DND-41 (cell line): ENCODE results near the gene ADGRB3.

Experiments used
- ATAC-seq: fragments of 200-7000 bp; cut with Tn5 transposase; 3 replicates; pipeline ENCODE4 v1.9.1; 2021; ENCODE audit warnings: low read depth; ENCODE audit not compliant: insufficient read depth
- DNase-seq: peaks from one replicate; pipeline ENCODE4 v3.0.0-alpha.2; 2020
- H2AFZ ChIP-seq: 2 replicates; pipeline ENCODE4 v1.6.0; 2012; ENCODE audit warnings: low read depth, low read length
- H3K27ac ChIP-seq: 2 replicates; pipeline ENCODE4 v1.5.1; 2012; ENCODE audit warnings: low read length, inconsistent platforms
- H3K27me3 ChIP-seq: fragments of 200-600 bp; sonication (generic); 2 replicates; pipeline ENCODE4 v1.6.0; 2012; ENCODE audit warnings: low read length, mild to moderate bottlenecking, inconsistent platforms; ENCODE audit not compliant: insufficient read depth, poor library complexity
- H3K36me3 ChIP-seq: 2 replicates; pipeline ENCODE4 v1.5.1; 2012; ENCODE audit warnings: low read length, inconsistent platforms; ENCODE audit not compliant: insufficient read depth
- H3K4me1 ChIP-seq: 2 replicates; pipeline ENCODE4 v1.5.1; 2012; ENCODE audit warnings: mild to moderate bottlenecking, low read length; ENCODE audit not compliant: insufficient read depth
- H3K4me2 ChIP-seq: 2 replicates; pipeline ENCODE4 v1.6.0; 2012; ENCODE audit warnings: mild to moderate bottlenecking, moderate library complexity, low read length, inconsistent platforms; ENCODE audit not compliant: insufficient read depth
- H3K4me3 ChIP-seq, 2 experiments: fragments of 200-600 bp in 1 of 2; shearing (Covaris generic) in 1 of 2; 2 replicates each; pipeline ENCODE4 v1.5.1; 2012 to 2016; ENCODE audit warnings: inconsistent platforms in 2 of 2, low read length in 2 of 2, mild to moderate bottlenecking in 2 of 2, low read depth in 1 of 2, moderate library complexity in 1 of 2
- H3K79me2 ChIP-seq: 2 replicates; pipeline ENCODE4 v1.6.0; 2012; ENCODE audit warnings: low read length, inconsistent platforms; ENCODE audit not compliant: insufficient read depth
- H3K9ac ChIP-seq: 2 replicates; pipeline ENCODE4 v1.6.0; 2012; ENCODE audit warnings: low read depth, mild to moderate bottlenecking, inconsistent platforms, low read length, moderate library complexity
- H3K9me3 ChIP-seq: 2 replicates; pipeline ENCODE4 v1.5.1; 2012; ENCODE audit warnings: low read length, moderate library complexity, mild to moderate bottlenecking, inconsistent platforms; ENCODE audit not compliant: insufficient read depth, severe bottlenecking
- H4K20me1 ChIP-seq: 2 replicates; pipeline ENCODE4 v1.6.0; 2012; ENCODE audit warnings: low read length; ENCODE audit not compliant: insufficient read depth
- EZH2 ChIP-seq: IDR thresholded peaks from 3 replicates; pipeline ENCODE4 v1.6.1; 2012; ENCODE audit warnings: borderline replicate concordance, low read depth, mild to moderate bottlenecking, moderate library complexity, low read length, inconsistent platforms; ENCODE audit not compliant: severe bottlenecking
- TF ChIP-seq, protein P1 (sequence below): IDR thresholded peaks from 2 replicates; pipeline ENCODE4 v1.5.1; 2012; ENCODE audit warnings: borderline replicate concordance, low read length, moderate library complexity, mild to moderate bottlenecking; ENCODE audit not compliant: poor library complexity, severe bottlenecking; ENCODE audit errors: extremely low read depth

Gene ADGRB3

DNA sequence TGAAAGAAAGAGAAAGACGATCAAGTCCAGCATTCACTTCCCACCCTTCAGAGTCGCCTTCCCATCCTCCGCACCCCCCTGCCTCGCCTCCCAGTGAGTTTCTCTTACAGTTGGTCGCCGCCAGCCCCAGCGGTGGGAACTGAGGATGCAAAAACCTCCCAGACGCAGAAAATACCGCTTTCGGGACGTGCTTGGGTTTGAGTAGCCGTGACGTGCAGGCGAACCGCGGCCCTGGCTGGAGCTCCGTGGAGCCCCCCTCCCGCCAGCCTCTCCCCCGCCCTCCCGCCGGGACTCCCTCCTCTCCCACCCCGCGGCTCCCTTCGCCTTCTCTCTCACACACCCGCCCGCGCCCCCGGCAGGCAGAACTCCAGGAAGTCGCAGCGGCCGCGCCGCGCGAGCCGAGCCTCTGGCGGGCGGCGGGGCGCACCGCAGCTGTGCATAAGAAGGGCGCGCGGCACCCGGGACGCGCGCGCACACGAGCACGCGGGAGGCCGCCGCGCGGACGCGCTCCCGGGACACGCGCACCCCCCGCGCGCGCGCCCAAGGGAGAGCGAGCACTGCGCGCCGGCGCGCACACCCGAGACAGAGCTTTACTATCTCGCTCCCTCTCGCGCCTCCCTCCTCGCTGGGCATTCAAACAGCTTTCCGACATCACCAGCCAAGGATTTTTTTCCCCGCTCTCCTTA lies at the start of gene ADGRB3:
Gene ADGRB3, plus strand, starts transcription at position 557 of the 686 bp plus-strand sequence. CDS start 3,394 bp downstream, outside the sequence.
- Histone ChIP-seq H3K9me3 (no peaks in the 10 kb centered on the region), H3K4me3 (no peak within 1 kb of the TSS), H3K9ac (no peak within 1 kb of the TSS), H3K27ac (no peak within 1 kb of the TSS), H3K4me2 (no peak within 1 kb of the TSS), H4K20me1 (no peaks in the 10 kb centered on the region), H3K4me1 (no peaks in the 10 kb centered on the region), H3K27me3 (no peaks in the 10 kb centered on the region), H2AFZ (no peak within 1 kb of the TSS), H3K79me2 (no peaks in the 10 kb centered on the region), H3K36me3 (no peaks in the 10 kb centered on the region)
- no peak for TF ChIP-seq EZH2
- TF ChIP-seq, protein P1, sequence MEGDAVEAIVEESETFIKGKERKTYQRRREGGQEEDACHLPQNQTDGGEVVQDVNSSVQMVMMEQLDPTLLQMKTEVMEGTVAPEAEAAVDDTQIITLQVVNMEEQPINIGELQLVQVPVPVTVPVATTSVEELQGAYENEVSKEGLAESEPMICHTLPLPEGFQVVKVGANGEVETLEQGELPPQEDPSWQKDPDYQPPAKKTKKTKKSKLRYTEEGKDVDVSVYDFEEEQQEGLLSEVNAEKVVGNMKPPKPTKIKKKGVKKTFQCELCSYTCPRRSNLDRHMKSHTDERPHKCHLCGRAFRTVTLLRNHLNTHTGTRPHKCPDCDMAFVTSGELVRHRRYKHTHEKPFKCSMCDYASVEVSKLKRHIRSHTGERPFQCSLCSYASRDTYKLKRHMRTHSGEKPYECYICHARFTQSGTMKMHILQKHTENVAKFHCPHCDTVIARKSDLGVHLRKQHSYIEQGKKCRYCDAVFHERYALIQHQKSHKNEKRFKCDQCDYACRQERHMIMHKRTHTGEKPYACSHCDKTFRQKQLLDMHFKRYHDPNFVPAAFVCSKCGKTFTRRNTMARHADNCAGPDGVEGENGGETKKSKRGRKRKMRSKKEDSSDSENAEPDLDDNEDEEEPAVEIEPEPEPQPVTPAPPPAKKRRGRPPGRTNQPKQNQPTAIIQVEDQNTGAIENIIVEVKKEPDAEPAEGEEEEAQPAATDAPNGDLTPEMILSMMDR = no peak
- DNase-seq (no peak), ATAC-seq (no peak)

DNA sequence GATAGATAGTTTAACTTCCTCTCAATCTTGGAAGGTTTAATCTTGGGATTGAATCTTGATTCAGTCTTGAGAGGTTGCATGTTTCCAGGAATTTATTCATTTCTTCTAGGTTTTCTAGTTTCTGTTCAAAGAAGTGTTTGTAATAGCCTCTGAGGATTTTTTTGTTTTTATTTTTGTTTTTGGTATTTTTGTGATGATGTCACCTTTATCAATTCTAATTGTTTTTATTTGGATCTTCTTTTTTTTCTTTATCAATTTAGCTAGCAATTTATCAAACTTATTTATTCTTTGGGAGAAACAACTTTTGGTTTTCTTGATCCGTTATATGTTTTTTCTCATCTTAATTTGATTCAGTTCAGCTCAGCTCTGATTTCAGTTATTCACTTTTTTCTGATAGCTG lies 41.5 kb upstream of the ADGRB3 start:
- Histone ChIP-seq H3K9ac (no peak overlapping the region), H3K4me2 (no peak overlapping the region), H4K20me1 (no peaks in the 10 kb centered on the region), H2AFZ (no peak overlapping the region), H3K4me3 (no peak overlapping the region), H3K4me1 (no peaks in the 10 kb centered on the region), H3K79me2 (no peaks in the 10 kb centered on the region), H3K36me3 (no peaks in the 10 kb centered on the region), H3K9me3 (no peaks in the 10 kb centered on the region), H3K27ac (no peak overlapping the region), H3K27me3 (no peaks in the 10 kb centered on the region)
- ATAC-seq (no peak), DNase-seq (no peak)
- TF ChIP-seq EZH2 = no peak
- TF ChIP-seq, protein P1 = no peak

DNA sequence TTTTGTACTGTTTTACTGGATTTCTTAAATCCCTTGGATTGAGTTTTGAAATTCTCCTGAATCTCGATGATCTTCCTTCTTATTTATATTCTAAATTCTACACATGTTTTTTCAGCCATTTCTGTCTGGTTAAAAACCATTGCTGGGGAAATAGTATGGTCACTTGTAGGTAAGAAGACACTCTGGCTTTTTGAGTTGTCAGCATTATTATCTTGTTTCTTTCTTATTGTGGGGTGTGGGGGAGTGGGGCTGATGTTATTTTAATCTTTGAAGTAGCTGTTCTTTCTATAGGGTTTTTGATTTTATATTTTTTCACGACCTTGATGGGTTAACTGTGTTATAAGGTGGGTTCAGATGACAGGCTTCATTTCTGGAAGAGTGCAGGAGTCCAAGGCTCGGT lies 37.4 kb upstream of the ADGRB3 start:
- DNase-seq (no peak), ATAC-seq (no peak)
- H3K9ac ChIP-seq = no peak overlapping the region
- H3K27ac ChIP-seq = no peak overlapping the region
- no peak overlapping the region for H2AFZ ChIP-seq
- H3K79me2 ChIP-seq = no peaks in the 10 kb centered on the region
- H3K4me2 ChIP-seq = no peak overlapping the region
- H3K4me3 ChIP-seq = no peak overlapping the region
- no peaks in the 10 kb centered on the region for H4K20me1 ChIP-seq
- H3K4me1 ChIP-seq = no peaks in the 10 kb centered on the region
- no peaks in the 10 kb centered on the region for H3K36me3 ChIP-seq
- no peaks in the 10 kb centered on the region for H3K9me3 ChIP-seq
- TF ChIP-seq EZH2 = no peak
- TF ChIP-seq, protein P1 = no peak
- H3K27me3 ChIP-seq = no peaks in the 10 kb centered on the region

DNA sequence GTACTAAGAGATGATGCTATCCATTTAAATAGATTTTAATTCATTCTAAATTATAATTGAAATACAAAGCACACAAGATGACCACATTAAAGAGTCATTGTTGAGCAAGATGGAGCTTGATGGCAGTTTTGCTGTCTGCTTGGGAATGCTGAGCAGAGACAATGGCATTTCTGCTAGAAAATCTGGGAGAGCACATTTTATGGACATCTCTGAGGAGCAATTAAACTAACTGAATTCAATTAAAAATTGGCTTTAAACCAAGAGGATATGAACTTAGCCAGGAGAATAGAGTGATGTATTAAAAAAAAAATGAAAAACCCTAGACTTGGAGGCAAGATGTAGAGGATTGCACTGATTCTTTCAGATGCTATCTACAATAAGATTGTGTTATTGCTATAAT lies 19.1 kb upstream of the ADGRB3 start:
- no peaks in the 10 kb centered on the region for H3K9me3 ChIP-seq
- H3K36me3 ChIP-seq = no peaks in the 10 kb centered on the region
- no peak for ATAC-seq
- no peak for TF ChIP-seq EZH2
- TF ChIP-seq, protein P1 = no peak
- H3K4me1 ChIP-seq = no peaks in the 10 kb centered on the region
- no peak overlapping the region for H3K4me2 ChIP-seq
- no peaks in the 10 kb centered on the region for H3K79me2 ChIP-seq
- no peak overlapping the region for H3K27ac ChIP-seq
- H2AFZ ChIP-seq = no peak overlapping the region
- DNase-seq = no peak
- H3K4me3 ChIP-seq = no peak overlapping the region
- H3K9ac ChIP-seq = no peak overlapping the region
- no peaks in the 10 kb centered on the region for H4K20me1 ChIP-seq
- no peaks in the 10 kb centered on the region for H3K27me3 ChIP-seq
